GM12878 (cell line): Measurements from ENCODE around the gene RCN1. TPM values are rescaled to one million over a fixed set of nuclear protein-coding genes. Genes with fewer than 3 reads are reported as not detected.

Source experiments
- ATAC-seq: fragments of 200-7000 bp; cut with Tn5 transposase; 3 replicates; pipeline ENCODE4 v1.9.1; 2020; ENCODE audit warnings: mild to moderate bottlenecking, moderate library complexity
- BruUV-seq: library from RNA; stranded (reverse); fragments of 400-500 nt; replicated peaks from 2 replicates; lab custom pipeline; 2021; lab: Mats Ljungman, UMichigan
- CTCF ChIA-PET: fragments of 300-600 bp; sonication (Branson Sonifier 250); formaldehyde crosslinking; extraction: SDS; loops from one replicate; lab custom pipeline; 2021; ENCODE audit warnings: inconsistent platforms; lab: Yijun Ruan, JAX
- POLR2A ChIA-PET: fragments of 350-600 bp; formaldehyde crosslinking; extraction: SDS; loops from one replicate; lab custom pipeline; 2021; ENCODE audit warnings: inconsistent platforms; lab: Charles Lee
- RAD21 ChIA-PET: fragments of 300-600 bp; sonication (Branson Sonifier 250); formaldehyde crosslinking; loops from one replicate; lab custom pipeline; 2023; ENCODE audit warnings: antibody characterized with exemption; ENCODE audit not compliant: unreplicated experiment; lab: Charles Lee
- SMC1A ChIA-PET: fragments of 300-600 bp; sonication (Branson Sonifier 250); formaldehyde crosslinking; loops from one replicate; lab custom pipeline; 2023; ENCODE audit not compliant: unreplicated experiment, uncharacterized antibody; lab: Charles Lee
- DNase-seq: peaks from one replicate; pipeline ENCODE4 v3.0.0-alpha.2; 2011; ENCODE audit warnings: low read depth, low spot score
- FAIRE-seq: peaks from 3 replicates; lab custom pipeline; 2011; peaks lifted over from hg19 to GRCh38; lab: Jason Lieb, UNC
- H2AFZ ChIP-seq: 2 replicates; pipeline ENCODE4 v1.6.0; 2011; ENCODE audit warnings: low read depth, low read length, control low read depth; ENCODE audit not compliant: control insufficient read depth
- H3K27ac ChIP-seq: 2 replicates; pipeline ENCODE4 v1.5.1; 2011; ENCODE audit warnings: control low read depth; ENCODE audit not compliant: control insufficient read depth, insufficient read depth
- H3K27me3 ChIP-seq, 2 experiments: replicated peaks in 1 of 2; 2 replicates each; pipeline versions ENCODE4 v1.6.0 to v1.6.1; 2011; ENCODE audit warnings: low read length in 1 of 2; ENCODE audit not compliant: control insufficient read depth in 2 of 2, insufficient read depth in 2 of 2
- H3K36me3 ChIP-seq, 2 experiments: 2 replicates each; pipeline ENCODE4 v1.5.1; 2011; ENCODE audit warnings: low read length in 1 of 2; ENCODE audit not compliant: control insufficient read depth in 2 of 2, insufficient read depth in 2 of 2
- H3K4me1 ChIP-seq: 2 replicates; pipeline ENCODE4 v1.6.1; 2011; ENCODE audit warnings: mild to moderate bottlenecking, low read length, moderate library complexity, mixed read lengths; ENCODE audit not compliant: control insufficient read depth, insufficient read depth
- H3K4me2 ChIP-seq: 2 replicates; pipeline ENCODE4 v1.6.0; 2011; ENCODE audit warnings: control low read depth; ENCODE audit not compliant: control insufficient read depth, insufficient read depth
- H3K4me3 ChIP-seq: fragments of 200-600 bp; sonication (generic); 2 replicates; pipeline ENCODE4 v1.5.1; 2016
- H3K79me2 ChIP-seq: 2 replicates; pipeline ENCODE4 v1.6.0; 2011; ENCODE audit warnings: low read length; ENCODE audit not compliant: control insufficient read depth, insufficient read depth
- H3K9ac ChIP-seq: 2 replicates; pipeline ENCODE4 v1.8.0; 2011; ENCODE audit warnings: low read length, control low read depth, mixed read lengths; ENCODE audit not compliant: control insufficient read depth, insufficient read depth
- H3K9me3 ChIP-seq: replicated peaks from 3 replicates; pipeline ENCODE4 v1.5.1; 2011; ENCODE audit warnings: mild to moderate bottlenecking, low read length; ENCODE audit not compliant: control insufficient read depth, insufficient read depth
- H4K20me1 ChIP-seq: 2 replicates; pipeline ENCODE4 v1.6.0; 2011; ENCODE audit not compliant: control insufficient read depth, insufficient read depth
- BACH1 ChIP-seq: fragments of 450-650 bp; IDR thresholded peaks from 2 replicates; pipeline ENCODE4 v1.6.1; 2017; ENCODE audit warnings: mild to moderate bottlenecking, borderline replicate concordance
- BCL11A ChIP-seq: IDR thresholded peaks from 2 replicates; pipeline ENCODE4 v1.6.1; 2011; ENCODE audit warnings: low read depth, low read length
- BMI1 ChIP-seq: fragments of 450-650 bp; IDR thresholded peaks from 2 replicates; pipeline ENCODE4 v1.6.1; 2016; ENCODE audit warnings: mild to moderate bottlenecking, moderate library complexity, borderline replicate concordance
- HCFC1 ChIP-seq: fragments of 150-350 bp; IDR thresholded peaks from 2 replicates; pipeline ENCODE4 v1.6.1; 2014; ENCODE audit warnings: low read length
- KLF5 ChIP-seq: fragments of 450-650 bp; IDR thresholded peaks from 2 replicates; pipeline ENCODE4 v1.6.1; 2014; ENCODE audit warnings: mild to moderate bottlenecking; ENCODE audit not compliant: partially characterized antibody
- SMARCA5 ChIP-seq: fragments of 450-650 bp; IDR thresholded peaks from 2 replicates; pipeline ENCODE4 v1.6.1; 2017; ENCODE audit warnings: mild to moderate bottlenecking
- SUPT20H ChIP-seq: IDR thresholded peaks from 2 replicates; pipeline ENCODE4 v1.6.1; 2011; ENCODE audit warnings: low read depth, mild to moderate bottlenecking, low read length, moderate library complexity, borderline replicate concordance; ENCODE audit not compliant: control insufficient read depth
- WGBS: methylation state at CpG from one replicate; pipeline ENCODE4 v1.1.6; 2016; ENCODE audit warnings: low lambda C conversion rate; ENCODE audit not compliant: insufficient replicate concordance, insufficient coverage; ENCODE audit errors: missing lambda C conversion rate; 5-methylcytosine and 5-hydroxymethylcytosine counted together
- in situ Hi-C: fragments of 300-500 bp; cut with MboI; formaldehyde crosslinking; loops from 9 replicates; pipeline ENCODE4 v1.14.3; 2018; ENCODE audit warnings: mixed read lengths
- intact Hi-C: fragments of 100-400 bp; cut with micrococcal nuclease; formaldehyde crosslinking; loops from one replicate; pipeline ENCODE4 v1.14.2; 2022; ENCODE audit not compliant: unreplicated experiment
- polyA plus RNA-seq, 11 experiments: library from polyadenylated mRNA; depleted of rRNA in 4 of 11; unstranded in 6 of 11; stranded (reverse) in 5 of 11; fragments of >200 nt; fragmentation: Nextera tagmentation in 4 of 11; fragmentation: Illumina TruSeq in 1 of 11; extraction: Ambion mirVana in 4 of 11; extraction: Trizol in 1 of 11; gene quantifications; 1 replicate in 1 of 11; 2 replicates in 10 of 11; pipeline versions ENCODE4 v1.2.1 to v1.2.3, GENCODE V29; 2011 to 2016; ENCODE audit warnings: inconsistent platforms in 2 of 11, missing spikeins in 2 of 11, low read depth in 1 of 11
- total RNA-seq, 4 experiments: library from RNA; depleted of rRNA in 3 of 4; stranded (reverse); fragments of >200 nt in 3 of 4; fragmentation: Illumina TruSeq in 1 of 4; extraction: Trizol in 1 of 4; gene quantifications; 2 replicates each; pipeline versions ENCODE4 v1.2.1 to v1.2.3, GENCODE V29; 2013 to 2021
- TF ChIP-seq, protein P1 (sequence below): fragments of 450-650 bp; IDR thresholded peaks from 2 replicates; pipeline ENCODE4 v1.6.1; 2017; ENCODE audit warnings: borderline replicate concordance
- TF ChIP-seq, protein P2 (sequence below): IDR thresholded peaks from 2 replicates; pipeline ENCODE4 v1.6.1; 2012; ENCODE audit warnings: low read depth, low read length, improper control_type of control experiment
- TF ChIP-seq, protein P3 (sequence below): fragments of 450-650 bp; IDR thresholded peaks from 2 replicates; pipeline ENCODE4 v1.6.1; 2018; ENCODE audit warnings: mild to moderate bottlenecking, low read depth, moderate library complexity; ENCODE audit not compliant: partially characterized antibody
- TF ChIP-seq, protein P4 (sequence below): fragments of 450-650 bp; IDR thresholded peaks from 2 replicates; pipeline ENCODE4 v1.6.1; 2017; ENCODE audit warnings: mild to moderate bottlenecking, low read depth, inconsistent platforms; ENCODE audit not compliant: poor library complexity, severe bottlenecking

RCN1 gene
- total and polyA plus RNA-seq, 10 of the 15 experiments (the other 5 are each of a cell fraction or from before 2014, with no cell fraction given), result 17.6 to 76.7 (median 56.4) TPM

DNA sequence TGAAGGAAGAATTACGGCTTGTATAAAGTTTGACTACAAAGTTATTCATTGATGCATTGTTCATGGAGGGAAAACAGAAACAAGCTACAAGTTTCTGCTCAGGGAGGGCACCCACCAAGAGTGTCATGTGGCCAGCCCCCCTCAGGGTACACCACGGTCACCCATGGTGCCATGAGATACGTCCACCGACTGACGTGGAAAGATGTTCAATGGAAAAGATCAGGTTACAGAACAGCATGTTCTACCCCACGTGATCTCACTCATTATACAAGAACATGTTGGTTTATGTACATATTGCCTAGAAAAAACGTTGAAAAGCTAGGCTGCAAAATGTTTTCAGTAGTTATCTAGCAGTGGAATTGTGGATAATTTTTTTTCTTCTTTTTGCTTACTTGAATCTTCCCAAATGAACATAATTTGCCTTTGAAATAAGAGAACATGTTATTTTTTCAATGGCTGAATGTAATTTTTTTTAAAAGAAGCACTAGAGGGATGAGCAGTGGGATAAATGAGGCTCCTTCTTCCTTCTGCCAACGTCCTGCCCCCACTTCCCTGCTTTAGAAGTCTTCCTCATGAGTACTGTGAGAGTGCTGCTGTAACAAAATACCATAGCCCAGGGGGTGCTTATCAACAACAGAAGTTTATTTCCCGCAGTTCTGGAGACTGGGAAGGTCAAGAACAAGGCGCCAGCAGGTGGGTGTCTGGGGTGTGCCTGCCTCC, 22.5 kb downstream of the RCN1 start (continued):
- TF ChIP-seq, protein P1, sequence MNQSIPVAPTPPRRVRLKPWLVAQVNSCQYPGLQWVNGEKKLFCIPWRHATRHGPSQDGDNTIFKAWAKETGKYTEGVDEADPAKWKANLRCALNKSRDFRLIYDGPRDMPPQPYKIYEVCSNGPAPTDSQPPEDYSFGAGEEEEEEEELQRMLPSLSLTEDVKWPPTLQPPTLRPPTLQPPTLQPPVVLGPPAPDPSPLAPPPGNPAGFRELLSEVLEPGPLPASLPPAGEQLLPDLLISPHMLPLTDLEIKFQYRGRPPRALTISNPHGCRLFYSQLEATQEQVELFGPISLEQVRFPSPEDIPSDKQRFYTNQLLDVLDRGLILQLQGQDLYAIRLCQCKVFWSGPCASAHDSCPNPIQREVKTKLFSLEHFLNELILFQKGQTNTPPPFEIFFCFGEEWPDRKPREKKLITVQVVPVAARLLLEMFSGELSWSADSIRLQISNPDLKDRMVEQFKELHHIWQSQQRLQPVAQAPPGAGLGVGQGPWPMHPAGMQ, result no peak
- TF ChIP-seq HCFC1, result no peak

DNA sequence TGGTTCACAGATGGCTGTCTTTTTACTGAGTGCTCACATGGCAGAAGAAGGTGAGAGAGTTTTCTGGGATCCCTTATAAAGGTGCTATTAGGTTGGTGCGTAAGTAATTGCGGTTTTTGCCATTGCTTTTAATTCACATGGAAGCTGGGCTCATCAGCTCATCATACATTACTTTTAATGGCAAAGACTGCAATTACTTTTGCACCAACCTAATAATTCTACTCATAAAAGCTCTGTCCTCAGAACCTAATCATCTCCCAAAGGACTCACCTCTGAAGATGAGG, 23.0 kb downstream of the RCN1 start:
- RAD21 ChIA-PET, result no interaction called here
- H3K79me2 ChIP-seq, result no peaks in the 10 kb centered on the region
- no peaks in the 10 kb centered on the region for H3K9me3 ChIP-seq
- H3K4me1 ChIP-seq, result no peaks in the 10 kb centered on the region
- no peaks in the 10 kb centered on the region for H3K36me3 ChIP-seq
- no peak overlapping the region for H3K4me2 ChIP-seq
- H2AFZ ChIP-seq, result no peak overlapping the region
- BruUV-seq, result no TSS peak
- CTCF ChIA-PET, result no interaction called here
- in situ Hi-C loops (no loop called here), intact Hi-C loops (no loop called here)
- SMC1A ChIA-PET, result no interaction called here
- ATAC-seq (no peak), DNase-seq (no peak), FAIRE-seq (no peak)
- POLR2A ChIA-PET, result no interaction called here
- H3K9ac ChIP-seq, result no peak overlapping the region
- no peaks in the 10 kb centered on the region for H3K27me3 ChIP-seq
- H3K27ac ChIP-seq, result no peak overlapping the region
- no peak overlapping the region for H3K4me3 ChIP-seq
- no peaks in the 10 kb centered on the region for H4K20me1 ChIP-seq
- WGBS, result 97% methylated on average over 2 of the region's 2 CpGs
- no peak for TF ChIP-seq BMI1
- TF ChIP-seq, protein P2, sequence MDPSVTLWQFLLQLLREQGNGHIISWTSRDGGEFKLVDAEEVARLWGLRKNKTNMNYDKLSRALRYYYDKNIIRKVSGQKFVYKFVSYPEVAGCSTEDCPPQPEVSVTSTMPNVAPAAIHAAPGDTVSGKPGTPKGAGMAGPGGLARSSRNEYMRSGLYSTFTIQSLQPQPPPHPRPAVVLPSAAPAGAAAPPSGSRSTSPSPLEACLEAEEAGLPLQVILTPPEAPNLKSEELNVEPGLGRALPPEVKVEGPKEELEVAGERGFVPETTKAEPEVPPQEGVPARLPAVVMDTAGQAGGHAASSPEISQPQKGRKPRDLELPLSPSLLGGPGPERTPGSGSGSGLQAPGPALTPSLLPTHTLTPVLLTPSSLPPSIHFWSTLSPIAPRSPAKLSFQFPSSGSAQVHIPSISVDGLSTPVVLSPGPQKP, result no peak
- no peak for TF ChIP-seq KLF5
- TF ChIP-seq SUPT20H, result no peak
- TF ChIP-seq, protein P3, sequence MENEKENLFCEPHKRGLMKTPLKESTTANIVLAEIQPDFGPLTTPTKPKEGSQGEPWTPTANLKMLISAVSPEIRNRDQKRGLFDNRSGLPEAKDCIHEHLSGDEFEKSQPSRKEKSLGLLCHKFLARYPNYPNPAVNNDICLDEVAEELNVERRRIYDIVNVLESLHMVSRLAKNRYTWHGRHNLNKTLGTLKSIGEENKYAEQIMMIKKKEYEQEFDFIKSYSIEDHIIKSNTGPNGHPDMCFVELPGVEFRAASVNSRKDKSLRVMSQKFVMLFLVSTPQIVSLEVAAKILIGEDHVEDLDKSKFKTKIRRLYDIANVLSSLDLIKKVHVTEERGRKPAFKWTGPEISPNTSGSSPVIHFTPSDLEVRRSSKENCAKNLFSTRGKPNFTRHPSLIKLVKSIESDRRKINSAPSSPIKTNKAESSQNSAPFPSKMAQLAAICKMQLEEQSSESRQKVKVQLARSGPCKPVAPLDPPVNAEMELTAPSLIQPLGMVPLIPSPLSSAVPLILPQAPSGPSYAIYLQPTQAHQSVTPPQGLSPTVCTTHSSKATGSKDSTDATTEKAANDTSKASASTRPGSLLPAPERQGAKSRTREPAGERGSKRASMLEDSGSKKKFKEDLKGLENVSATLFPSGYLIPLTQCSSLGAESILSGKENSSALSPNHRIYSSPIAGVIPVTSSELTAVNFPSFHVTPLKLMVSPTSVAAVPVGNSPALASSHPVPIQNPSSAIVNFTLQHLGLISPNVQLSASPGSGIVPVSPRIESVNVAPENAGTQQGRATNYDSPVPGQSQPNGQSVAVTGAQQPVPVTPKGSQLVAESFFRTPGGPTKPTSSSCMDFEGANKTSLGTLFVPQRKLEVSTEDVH, result no peak
- no peak for TF ChIP-seq BACH1
- no peak for TF ChIP-seq BCL11A
- TF ChIP-seq, protein P4, sequence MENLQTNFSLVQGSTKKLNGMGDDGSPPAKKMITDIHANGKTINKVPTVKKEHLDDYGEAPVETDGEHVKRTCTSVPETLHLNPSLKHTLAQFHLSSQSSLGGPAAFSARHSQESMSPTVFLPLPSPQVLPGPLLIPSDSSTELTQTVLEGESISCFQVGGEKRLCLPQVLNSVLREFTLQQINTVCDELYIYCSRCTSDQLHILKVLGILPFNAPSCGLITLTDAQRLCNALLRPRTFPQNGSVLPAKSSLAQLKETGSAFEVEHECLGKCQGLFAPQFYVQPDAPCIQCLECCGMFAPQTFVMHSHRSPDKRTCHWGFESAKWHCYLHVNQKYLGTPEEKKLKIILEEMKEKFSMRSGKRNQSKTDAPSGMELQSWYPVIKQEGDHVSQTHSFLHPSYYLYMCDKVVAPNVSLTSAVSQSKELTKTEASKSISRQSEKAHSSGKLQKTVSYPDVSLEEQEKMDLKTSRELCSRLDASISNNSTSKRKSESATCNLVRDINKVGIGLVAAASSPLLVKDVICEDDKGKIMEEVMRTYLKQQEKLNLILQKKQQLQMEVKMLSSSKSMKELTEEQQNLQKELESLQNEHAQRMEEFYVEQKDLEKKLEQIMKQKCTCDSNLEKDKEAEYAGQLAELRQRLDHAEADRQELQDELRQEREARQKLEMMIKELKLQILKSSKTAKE, result no peak
- TF ChIP-seq SMARCA5, result no peak
